Fibroblast of villous mesenchyme (primary cell): ENCODE data around the gene B3GALT6. TPM values are rescaled to one million over a fixed set of nuclear protein-coding genes. Genes with fewer than 3 reads are reported as not detected.

Source experiments
- DNase-seq: peaks from one replicate; pipeline ENCODE4 v3.0.0-alpha.2; 2010; ENCODE audit warnings: low read depth
- H3K4me3 ChIP-seq: 2 replicates; pipeline ENCODE4 v1.5.1; 2011; ENCODE audit warnings: low read depth, mild to moderate bottlenecking, low read length
- total RNA-seq: library from RNA; depleted of rRNA; stranded (reverse); fragments of >200 nt; gene quantifications from 2 replicates; pipeline ENCODE4 v1.2.3, GENCODE V29; 2012
- TF ChIP-seq, protein P1 (sequence below): IDR thresholded peaks from 2 replicates; pipeline ENCODE4 v1.5.1; 2012; ENCODE audit warnings: low read depth, mild to moderate bottlenecking, low read length; ENCODE audit not compliant: insufficient read depth

B3GALT6 gene
- total RNA-seq, 1 donor = 25.0 TPM

DNA sequence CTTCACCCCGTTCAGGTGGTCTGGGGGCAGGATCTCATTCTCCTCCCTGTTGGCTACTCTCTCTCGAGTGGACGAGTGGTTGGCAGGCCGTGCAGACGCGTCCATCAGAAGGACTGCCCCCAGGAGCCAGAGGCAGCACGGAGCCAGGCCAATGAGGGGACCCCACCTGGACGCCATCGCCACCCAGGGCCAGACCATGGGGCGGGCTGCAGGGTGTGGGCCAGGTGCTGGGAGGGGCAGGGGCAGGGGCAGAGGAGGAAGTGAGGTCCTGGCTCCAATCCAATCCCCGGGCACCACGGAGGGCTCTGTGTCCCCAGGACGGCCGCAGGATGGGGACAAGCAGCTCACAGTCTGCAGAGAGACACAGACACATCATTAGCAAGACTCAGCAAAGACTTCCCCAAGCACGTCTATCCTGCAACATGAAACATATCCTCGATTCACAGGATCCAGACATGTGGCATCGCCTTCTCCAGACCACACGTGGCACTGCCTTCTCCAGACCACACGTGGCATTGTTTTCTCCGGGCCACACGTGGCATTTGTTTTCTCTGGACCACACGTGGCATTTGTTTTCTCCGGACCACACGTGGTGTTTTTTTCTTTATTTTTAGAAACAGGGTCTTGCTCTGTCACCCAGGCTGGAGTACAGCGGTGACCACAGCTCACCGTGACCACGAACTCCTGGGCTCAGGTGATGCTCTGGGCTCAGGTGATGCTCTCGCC, 3.3 kb upstream of the B3GALT6 start:
- H3K4me3 ChIP-seq = no peak overlapping the region
- TF ChIP-seq, protein P1, sequence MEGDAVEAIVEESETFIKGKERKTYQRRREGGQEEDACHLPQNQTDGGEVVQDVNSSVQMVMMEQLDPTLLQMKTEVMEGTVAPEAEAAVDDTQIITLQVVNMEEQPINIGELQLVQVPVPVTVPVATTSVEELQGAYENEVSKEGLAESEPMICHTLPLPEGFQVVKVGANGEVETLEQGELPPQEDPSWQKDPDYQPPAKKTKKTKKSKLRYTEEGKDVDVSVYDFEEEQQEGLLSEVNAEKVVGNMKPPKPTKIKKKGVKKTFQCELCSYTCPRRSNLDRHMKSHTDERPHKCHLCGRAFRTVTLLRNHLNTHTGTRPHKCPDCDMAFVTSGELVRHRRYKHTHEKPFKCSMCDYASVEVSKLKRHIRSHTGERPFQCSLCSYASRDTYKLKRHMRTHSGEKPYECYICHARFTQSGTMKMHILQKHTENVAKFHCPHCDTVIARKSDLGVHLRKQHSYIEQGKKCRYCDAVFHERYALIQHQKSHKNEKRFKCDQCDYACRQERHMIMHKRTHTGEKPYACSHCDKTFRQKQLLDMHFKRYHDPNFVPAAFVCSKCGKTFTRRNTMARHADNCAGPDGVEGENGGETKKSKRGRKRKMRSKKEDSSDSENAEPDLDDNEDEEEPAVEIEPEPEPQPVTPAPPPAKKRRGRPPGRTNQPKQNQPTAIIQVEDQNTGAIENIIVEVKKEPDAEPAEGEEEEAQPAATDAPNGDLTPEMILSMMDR = no peak
- no peak for DNase-seq

DNA sequence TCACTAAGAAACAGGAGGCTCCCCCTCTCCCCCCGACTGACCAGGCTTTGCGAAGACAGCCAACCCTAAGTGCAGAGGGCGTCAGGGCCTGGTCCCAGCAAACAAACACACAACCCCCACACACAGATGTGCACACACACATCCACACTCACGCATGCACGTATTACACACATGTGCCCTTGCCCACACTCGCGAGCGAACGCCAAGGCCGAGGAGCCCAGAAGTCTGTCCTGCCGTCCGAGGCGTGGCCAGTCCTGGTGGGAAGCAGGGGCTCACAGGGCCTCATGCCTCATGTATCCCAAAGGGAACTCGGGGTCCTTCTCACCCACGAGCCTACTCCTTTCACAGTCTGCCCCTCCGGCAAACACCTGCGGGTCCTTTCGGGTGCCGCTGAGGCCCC, 2.3 kb upstream of the B3GALT6 start:
- no peak overlapping the region for H3K4me3 ChIP-seq
- TF ChIP-seq, protein P1 = no peak
- DNase-seq = no peak

DNA sequence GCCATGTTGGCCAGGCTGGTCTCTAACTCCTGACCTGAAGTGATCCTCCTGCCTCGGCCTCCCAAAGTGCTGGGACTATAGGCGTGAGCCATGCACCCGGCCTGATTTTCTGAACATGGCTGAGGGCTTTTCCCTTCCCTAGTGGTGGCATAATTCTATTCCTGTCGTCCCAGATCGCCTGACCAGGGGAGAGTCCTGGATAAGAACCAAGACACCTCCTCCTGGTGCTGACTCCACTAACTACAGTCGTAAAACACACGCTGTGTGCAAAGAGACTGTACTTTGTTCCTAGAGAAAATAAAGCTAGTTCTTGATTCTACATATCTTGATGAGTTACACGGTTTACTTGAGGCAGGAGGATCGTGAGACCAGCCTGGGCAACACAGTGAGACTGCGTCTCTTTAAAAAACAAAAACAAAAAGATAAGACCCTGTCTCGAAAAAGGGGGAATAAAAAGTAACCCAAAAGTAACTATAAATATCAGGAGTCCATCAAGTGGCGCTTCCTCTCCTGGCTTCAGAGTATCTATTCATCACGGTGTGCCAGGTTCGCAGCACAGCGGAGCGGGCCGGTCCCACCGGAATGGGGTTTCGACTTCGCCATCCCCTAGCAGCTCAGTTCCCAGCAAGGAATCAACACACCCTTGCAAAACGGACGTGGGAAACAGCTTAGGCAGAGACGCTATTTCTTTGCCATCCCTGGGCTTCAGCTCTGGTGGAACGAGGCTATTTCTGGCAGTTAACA, 1.2 kb upstream of the B3GALT6 start:
- TF ChIP-seq, protein P1 = peak; percentile 42
- peak overlapping the region; percentile 88 for H3K4me3 ChIP-seq
- DNase-seq = peak; percentile 78

DNA sequence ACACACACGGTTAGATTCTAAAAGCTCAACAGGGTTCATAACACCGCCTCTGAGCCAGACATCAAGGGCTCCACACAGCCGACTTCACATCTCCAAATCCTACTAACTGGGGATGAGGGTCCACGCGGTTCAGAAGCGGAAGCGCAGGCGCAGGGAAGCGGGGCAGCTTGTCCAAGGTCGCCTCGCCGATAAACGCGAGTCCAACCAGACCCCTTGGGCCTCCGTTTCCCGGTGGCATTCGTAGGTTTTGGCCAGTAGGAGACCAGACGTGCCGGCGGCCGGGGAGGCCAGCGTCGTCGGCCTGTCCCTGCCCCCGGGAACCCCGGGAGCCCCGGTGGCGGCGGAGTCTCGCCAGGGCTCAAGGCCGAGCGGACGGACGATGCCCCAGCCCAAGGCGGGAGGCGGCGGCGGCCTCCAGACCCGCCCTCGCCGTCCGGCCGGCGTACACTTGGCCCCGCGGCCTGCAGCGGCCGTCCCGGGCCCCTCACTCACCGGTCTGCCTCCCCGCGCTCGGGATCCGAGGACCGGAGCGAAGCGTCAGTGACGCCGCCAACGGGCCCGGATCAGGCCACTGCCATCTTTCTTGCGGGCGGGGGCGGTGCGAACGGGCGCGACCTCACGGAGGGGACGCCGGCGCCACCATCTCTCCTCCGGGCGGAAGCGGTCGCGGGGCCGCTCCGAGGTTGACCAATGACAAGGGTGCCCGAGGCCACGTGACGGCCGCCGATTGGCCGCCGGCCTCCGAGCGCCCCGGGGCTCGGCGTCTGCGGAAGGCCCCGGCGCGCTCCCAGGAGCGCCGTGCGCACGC, 433 bp upstream of the B3GALT6 start, which contains the start of gene SDF4:
SDF4 (minus strand) TSS at position 602 of the 808 bp plus-strand sequence. CDS start 3,229 bp downstream, outside the sequence.
- TF ChIP-seq, protein P1 = no peak

DNA sequence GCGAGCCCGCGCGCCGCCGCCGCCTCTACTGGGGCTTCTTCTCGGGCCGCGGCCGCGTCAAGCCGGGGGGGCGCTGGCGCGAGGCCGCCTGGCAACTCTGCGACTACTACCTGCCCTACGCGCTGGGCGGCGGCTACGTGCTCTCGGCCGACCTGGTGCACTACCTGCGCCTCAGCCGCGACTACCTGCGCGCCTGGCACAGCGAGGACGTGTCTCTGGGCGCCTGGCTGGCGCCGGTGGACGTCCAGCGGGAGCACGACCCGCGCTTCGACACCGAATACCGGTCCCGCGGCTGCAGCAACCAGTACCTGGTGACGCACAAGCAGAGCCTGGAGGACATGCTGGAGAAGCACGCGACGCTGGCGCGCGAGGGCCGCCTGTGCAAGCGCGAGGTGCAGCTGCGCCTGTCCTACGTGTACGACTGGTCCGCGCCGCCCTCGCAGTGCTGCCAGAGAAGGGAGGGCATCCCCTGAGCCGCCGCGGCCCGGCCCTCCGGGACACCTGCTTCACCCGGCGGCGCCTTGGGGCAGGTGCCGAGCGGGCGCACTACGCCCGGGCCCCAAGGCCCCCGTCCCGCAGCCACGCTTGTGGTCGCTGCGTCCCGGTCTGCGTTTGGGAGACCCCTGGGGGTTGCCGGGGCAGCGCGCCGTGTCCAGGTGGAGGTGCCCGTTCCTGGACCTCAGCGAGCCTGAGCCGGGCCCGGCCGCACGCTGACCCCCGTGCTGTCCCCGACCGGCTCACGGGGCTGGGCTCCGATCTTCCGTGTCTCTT, 944 bp downstream of the B3GALT6 start:
- TF ChIP-seq, protein P1 = no peak
- H3K4me3 ChIP-seq = no peak overlapping the region
- DNase-seq = no peak

More for the DNA sequence above, 433 bp upstream of the B3GALT6 start, which contains the start of gene SDF4:
- DNase-seq = peak; percentile 97
- H3K4me3 ChIP-seq = peak within 1 kb of the TSS; percentile 88

DNA sequence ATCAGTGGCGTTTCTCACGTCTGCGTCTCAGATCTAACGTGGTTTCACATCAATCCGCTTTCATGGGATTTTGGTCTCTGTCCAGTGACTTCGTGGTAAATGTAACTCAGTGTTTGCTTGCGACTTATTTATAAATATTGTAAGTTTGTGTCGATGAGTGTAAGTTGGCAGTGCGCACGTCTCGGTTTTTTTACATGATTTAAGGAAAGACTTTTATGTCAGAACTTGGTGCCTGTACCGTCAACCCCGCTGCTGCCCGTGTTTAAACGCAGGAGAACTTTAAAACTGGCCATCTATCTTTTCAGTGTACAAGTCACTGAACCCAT, 1.5 kb downstream of the B3GALT6 start:
- TF ChIP-seq, protein P1 = no peak
- DNase-seq = no peak
- H3K4me3 ChIP-seq = no peak overlapping the region
